ENCODE results near the gene PRR35.

The PRR35 gene

DNA sequence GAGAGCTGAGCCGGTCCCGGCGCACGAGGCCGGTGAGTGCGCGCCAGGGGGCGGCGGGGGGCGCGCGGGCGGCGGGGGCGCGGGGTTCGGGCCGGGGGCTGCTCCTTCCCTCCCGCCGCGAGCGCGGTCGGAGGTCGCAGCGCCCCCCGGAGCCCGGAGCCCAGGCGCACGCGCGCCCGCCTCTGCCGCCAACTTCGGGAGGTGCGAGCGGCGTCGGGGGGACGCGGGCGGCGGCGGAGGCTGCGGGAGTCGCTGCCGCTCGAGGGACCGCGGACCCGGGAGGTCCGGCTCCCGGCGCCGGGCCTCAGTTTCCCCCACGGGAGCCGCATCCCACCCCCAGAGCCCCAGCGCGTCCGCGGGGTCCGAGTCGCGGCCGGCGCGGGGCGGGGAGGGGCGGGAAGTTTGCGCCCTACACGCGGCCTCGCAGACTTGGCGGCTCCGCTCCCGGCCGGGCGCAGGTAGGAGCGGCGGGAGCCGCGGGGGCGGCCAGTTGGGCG, at the start of gene PRR35:
Gene PRR35, plus strand, starts transcription at position 191 of the 497 bp plus-strand sequence. CDS start 2,901 bp downstream, outside the sequence.
- no peak for DNase-seq (ENCODE audit: low read depth)

- no peak for DNase-seq (ENCODE audit: low read depth)
Observed at GRCh38 chr16:512802-513201, 47.4 kb upstream of the PRR35 start.

DNA sequence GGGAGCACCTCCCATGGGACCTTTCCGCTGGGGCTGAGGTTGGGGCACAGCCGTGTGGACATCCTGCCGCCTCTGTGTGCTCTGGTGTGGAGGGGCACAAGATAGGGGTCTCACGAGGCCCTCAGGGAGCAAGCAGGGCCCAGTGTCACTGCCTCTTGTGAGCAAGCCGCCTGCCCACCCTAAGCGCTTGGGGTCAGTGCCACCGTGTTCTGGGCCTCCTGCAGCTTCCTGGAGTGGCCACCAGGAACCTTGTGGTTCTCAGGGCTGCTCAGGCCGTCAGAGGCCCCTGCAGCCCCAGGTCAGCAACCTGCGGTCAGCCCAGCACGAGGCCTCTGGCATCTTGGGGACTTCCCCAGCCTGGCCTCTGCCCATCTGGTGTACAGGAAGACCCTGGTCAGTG, 46.2 kb upstream of the PRR35 start:
- no peak for DNase-seq (ENCODE audit: low read depth)

DNA sequence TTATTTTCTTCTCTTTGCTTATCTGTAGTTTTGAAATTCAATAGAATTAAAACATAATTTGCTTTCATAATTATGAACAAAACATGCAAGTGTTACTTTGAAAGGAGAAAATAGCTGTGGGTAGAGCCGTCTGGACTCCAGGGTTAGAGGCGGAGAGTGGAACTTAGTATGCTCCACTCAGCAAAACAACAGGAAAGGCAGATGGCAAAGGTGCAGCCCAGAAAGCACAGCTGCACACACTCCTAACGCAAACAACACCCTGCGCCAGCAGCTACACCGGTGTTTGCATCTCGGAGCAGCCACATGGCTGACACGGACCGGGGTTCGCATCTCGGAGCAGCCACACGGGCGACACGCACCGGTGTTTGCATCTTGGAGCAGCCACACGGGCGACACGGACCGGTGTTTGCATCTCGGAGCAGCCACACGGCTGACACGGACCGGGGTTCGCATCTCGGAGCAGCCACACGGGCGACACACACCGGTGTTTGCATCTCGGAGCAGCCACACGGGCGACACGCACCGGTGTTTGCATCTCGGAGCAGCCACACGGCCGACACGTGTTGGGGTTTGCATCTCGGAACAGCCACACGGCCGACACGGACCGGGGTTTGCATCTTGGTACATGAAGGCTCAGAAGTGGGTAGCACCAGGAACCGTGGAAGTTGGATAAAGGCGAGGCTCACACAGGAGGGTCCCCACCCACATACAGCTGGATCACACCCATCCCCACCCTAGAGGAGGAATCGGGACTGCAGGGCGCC, 44.8 kb upstream of the PRR35 start:
- DNase-seq (ENCODE audit: low read depth), result no peak

GRCh38 chr16:515939-516226, 44.3 kb upstream of the PRR35 start:
- no peak for DNase-seq (ENCODE audit: low read depth)

- no peak for DNase-seq (ENCODE audit: low read depth)
Observed at GRCh38 chr16:516301-516700, 43.9 kb upstream of the PRR35 start.

DNA sequence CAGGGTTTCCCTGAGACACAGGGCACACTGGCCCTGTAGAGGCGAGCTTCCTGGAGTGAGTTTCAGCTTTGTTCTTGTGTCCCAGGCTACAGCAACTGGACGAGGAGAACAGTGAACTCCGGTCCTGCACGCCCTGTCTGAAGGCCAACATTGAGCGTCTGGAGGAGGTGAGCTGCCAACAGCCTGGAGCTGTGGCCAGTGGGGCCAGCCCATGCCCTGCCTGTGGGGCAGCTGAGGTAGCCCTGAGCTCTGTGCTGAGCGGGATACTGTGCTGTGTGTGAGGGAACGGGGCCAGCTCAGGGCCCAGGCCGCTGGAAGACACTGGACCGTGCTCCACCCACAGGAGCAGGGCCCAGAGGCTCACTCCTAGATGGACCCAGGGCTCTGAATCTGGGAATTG, 41.3 kb upstream of the PRR35 start:
- no peak for DNase-seq (ENCODE audit: low read depth)

DNA sequence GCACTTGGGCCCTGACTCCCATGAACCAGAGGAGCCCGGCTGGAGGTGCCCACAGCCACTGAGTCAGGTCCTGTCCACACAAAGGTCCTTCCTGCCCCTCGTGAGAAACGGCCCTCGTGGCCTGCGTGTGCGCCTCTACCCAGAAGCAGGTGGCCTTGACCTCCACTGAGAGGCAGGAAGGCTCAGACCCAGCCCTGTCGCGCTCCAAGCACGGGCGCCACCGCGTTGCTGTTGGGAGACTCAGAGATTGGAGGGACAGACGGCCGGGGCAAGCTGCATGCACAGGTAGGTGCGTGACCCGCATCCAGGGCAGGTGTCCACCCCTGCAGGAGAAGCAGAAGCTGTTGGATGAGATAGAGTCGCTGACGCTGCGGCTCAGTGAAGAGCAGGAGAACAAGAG, 40.8 kb upstream of the PRR35 start:
- DNase-seq (ENCODE audit: low read depth), result no peak

GRCh38 chr16:519841-520687, 40.1 kb upstream of the PRR35 start:
- no peak for DNase-seq (ENCODE audit: low read depth)

DNA sequence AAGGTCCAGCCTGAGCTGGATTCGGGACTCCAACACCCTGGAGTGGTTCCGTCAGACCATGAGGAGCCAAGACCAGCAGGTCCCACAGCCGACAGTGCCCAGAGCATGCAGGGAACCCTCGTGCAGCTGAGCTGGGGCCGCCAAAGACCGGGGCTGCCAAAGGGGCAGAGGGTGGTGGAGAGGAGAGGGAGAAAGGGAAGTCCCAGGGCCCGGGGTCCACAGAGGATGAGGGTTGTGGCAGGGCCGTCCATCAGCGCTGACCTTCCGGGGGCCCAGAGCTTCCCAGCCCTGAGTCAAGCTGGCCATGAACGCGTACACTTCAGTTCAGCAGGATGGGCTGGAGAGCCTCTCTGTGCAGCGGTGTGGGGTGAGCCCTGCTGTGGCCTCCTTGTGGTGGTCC, 39.3 kb upstream of the PRR35 start:
- DNase-seq (ENCODE audit: low read depth), result no peak

DNA sequence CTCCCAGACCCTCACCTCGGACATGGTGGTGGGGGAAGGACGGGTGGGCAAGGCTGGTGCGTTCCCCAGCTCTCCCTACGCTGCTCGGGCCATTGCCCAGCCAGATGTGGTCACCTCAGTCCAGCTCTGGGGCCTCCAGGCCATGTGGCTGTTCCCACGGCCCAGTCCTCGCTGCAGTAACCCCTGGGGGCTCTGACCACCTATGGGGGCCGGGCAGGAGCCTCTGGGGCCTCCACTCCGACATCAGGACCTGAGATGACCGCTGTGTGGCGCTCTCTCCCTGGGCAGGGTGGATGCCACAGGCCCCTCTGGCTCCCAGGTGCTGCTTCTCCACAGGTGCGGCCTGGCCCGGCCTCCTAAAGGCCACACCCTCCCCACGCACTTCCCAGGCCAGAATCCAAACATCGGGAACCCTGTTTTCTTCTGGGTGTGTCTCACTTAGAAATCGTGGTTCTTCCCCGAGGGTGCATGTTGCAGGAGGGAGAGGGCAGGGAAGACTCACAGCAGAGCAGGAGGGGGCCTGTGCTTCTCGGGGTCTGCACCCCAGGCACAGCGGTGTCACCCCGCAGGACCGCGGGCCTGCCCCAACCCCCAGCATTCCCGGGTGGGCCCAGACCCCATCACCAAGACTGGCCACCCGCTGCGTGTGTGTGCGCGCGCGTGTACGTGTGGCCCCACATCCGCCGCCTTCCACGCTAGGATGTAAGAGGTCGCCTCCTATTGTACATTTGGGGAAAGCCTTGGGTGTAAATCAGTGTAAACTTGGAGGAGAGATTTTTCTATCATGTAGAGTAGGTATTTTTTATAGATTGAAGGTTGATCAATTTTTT, 38.6 kb upstream of the PRR35 start:
- no peak for DNase-seq (ENCODE audit: low read depth)

GRCh38 chr16:522320-523096, 37.7 kb upstream of the PRR35 start:
- no peak for DNase-seq (ENCODE audit: low read depth)

- DNase-seq (ENCODE audit: low read depth), result no peak
Observed at GRCh38 chr16:523097-523741, 37.0 kb upstream of the PRR35 start.

DNA sequence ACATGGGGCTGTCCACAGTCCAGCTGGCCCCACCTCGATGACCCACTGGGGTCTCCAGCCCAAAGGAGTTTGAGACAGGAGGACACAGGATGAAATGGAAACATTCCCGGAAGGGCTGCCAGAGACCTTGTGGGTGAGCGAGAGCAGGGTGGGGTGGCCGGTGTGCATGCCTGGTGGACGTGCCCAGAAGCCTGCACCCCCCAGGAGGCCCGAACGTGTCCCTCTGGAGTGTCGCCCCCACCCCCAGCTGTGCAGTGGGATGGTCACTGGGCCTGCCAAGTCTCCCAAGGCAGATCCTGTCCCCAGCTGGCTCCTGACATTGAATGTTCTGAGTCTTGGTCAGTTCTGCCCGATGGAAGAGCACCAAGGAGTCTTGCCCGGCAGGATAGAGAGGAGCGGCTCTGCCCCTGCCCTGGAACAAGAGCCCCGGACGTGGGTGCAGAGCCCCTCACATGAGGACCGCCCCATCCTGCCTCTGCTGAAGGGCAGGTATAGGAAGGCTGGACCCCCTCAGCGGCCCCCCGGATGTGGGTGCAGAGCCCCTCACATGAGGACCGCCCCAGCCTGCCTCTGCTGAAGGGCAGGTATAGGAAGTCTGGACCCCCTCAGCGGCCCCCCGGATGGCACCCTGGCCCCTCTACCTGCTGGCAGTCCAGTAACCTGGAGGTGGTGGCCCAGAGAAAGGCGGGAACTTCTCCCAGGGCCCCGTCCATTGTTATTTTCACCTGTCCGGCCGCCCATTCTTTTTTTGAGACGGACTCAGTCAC, 35.7 kb upstream of the PRR35 start:
- DNase-seq (ENCODE audit: low read depth), result no peak

GRCh38 chr16:525123-525519, 35.1 kb upstream of the PRR35 start:
- DNase-seq (ENCODE audit: low read depth), result no peak

- DNase-seq (ENCODE audit: low read depth), result peak; percentile 23
Observed at GRCh38 chr16:525520-526180, 34.5 kb upstream of the PRR35 start.

- DNase-seq (ENCODE audit: low read depth), result no peak
Observed at GRCh38 chr16:526181-527014, 33.8 kb upstream of the PRR35 start.

DNA sequence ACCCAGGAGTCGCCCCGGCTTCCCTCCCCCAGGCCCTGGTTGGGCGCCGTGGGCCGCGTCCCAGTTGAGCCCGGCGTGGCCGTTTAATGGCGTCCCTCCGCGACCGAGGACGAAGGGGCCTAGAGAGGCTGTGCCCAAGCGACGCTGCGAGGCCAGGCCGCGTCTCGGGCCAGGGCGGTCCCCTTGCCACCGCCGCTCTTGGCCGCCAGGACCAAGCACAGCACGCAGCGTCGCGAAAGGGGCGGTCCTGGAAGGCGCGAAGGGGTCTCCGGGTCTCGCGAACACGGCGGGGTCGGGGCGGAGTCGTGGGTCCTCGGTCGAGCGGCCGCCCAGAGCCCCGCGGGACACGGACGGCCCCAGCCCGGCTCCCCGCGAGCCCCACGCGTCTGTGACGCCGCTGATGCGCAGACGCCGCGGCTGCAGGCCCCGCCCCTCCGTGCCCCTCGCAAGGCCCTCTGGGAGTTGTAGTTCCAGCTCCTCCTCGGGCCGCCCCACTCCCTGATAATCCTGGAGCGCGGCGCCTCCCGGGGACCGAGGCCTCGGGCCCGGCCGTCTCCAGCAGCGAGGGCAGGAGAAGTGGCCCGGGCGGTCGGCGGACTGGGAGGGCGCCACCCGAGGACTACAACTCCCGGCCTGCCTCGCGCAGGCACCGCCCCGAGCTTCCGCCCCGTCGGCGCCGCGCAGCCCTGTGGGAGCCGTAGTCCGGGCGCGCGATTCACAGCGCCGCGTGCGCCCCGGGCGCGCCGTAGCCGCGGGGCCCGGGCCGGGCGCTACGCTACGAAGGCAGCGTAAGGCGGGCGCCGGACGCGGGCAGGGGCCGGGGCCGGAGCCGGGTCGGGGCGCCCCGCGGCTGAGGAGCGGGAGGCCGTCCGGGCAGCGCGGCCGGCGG, 32.9 kb upstream of the PRR35 start, which contains the start of gene CAPN15:
Gene CAPN15, plus strand, starts transcription at position 698 of the 889 bp plus-strand sequence. CDS start 19,127 bp downstream, outside the sequence.
- DNase-seq (ENCODE audit: low read depth), result peak; percentile 75
